Loucy (cell line): Measurements from ENCODE around the gene CENPF.
"Not testable (repeated sequence)": the region's sequence is repeated elsewhere in the genome, so short reads cannot be mapped to it uniquely, and the experiment has no call there.

ENCODE experiments used
- H2AFZ ChIP-seq: fragments of 200-600 bp; sonication (generic); 2 replicates; pipeline ENCODE4 v1.6.0; 2016; ENCODE audit warnings: antibody characterized with exemption, mild to moderate bottlenecking, low read length, moderate library complexity
- H3F3A ChIP-seq: fragments of 200-600 bp; 2 replicates; pipeline ENCODE4 v1.6.0; 2016; ENCODE audit warnings: antibody characterized with exemption, low read depth, mild to moderate bottlenecking
- H3K27me3 ChIP-seq: fragments of 200-600 bp; sonication (generic); 2 replicates; pipeline ENCODE4 v1.6.1; 2014; ENCODE audit warnings: low read length, mild to moderate bottlenecking; ENCODE audit not compliant: insufficient read depth, poor library complexity, severe bottlenecking
- H3K36me3 ChIP-seq: fragments of 200-600 bp; sonication (generic); 2 replicates; pipeline ENCODE4 v1.6.1; 2016; ENCODE audit warnings: low read length; ENCODE audit not compliant: insufficient read depth
- H3K4me1 ChIP-seq: fragments of 200-600 bp; sonication (generic); 2 replicates; pipeline ENCODE4 v1.5.1; 2014; ENCODE audit warnings: low read length, mild to moderate bottlenecking; ENCODE audit not compliant: insufficient read depth, poor library complexity, severe bottlenecking
- H3K4me2 ChIP-seq: fragments of 200-600 bp; sonication (generic); 2 replicates; pipeline ENCODE4 v1.6.0; 2014; ENCODE audit warnings: antibody characterized with exemption, low read length, low read depth, mild to moderate bottlenecking; ENCODE audit not compliant: poor library complexity, severe bottlenecking
- H3K4me3 ChIP-seq: fragments of 200-600 bp; sonication (generic); 2 replicates; pipeline ENCODE4 v1.5.1; 2014; ENCODE audit warnings: low read length, mild to moderate bottlenecking, mixed read lengths; ENCODE audit not compliant: poor library complexity, severe bottlenecking
- H3K79me2 ChIP-seq: fragments of 200-600 bp; sonication (generic); 2 replicates; pipeline ENCODE4 v1.6.1; 2014; ENCODE audit warnings: low read length; ENCODE audit not compliant: insufficient read depth
- H3K9ac ChIP-seq: fragments of 200-600 bp; sonication (generic); 2 replicates; pipeline ENCODE4 v1.6.0; 2014; ENCODE audit warnings: mild to moderate bottlenecking, low read depth, low read length, moderate library complexity; ENCODE audit not compliant: poor library complexity, severe bottlenecking
- H3K9me2 ChIP-seq: fragments of 200-600 bp; sonication (generic); replicated peaks from 2 replicates; pipeline ENCODE4 v1.6.1; 2016; ENCODE audit warnings: low read depth, low read length, mixed read lengths
- H3K9me3 ChIP-seq: fragments of 200-600 bp; sonication (generic); 2 replicates; pipeline ENCODE4 v1.6.1; 2014; ENCODE audit warnings: mild to moderate bottlenecking, antibody characterized with exemption, low read length, low read depth; ENCODE audit not compliant: insufficient read depth
- H4K20me1 ChIP-seq: fragments of 200-600 bp; sonication (generic); 2 replicates; pipeline ENCODE4 v1.6.0; 2014; ENCODE audit warnings: antibody characterized with exemption, low read length, mild to moderate bottlenecking; ENCODE audit not compliant: insufficient read depth, poor library complexity, severe bottlenecking
- EZH2phosphoT487 ChIP-seq: fragments of 200-600 bp; IDR thresholded peaks from 2 replicates; pipeline ENCODE4 v1.6.1; 2018; ENCODE audit warnings: antibody characterized with exemption, mild to moderate bottlenecking, moderate library complexity, borderline replicate concordance
- TF ChIP-seq, protein P1 (sequence below): fragments of 200-600 bp; sonication (generic); conservative IDR thresholded peaks from 2 replicates; pipeline ENCODE4 v1.5.1; 2014; ENCODE audit warnings: mild to moderate bottlenecking, antibody characterized with exemption, low read length

CENPF gene

DNA sequence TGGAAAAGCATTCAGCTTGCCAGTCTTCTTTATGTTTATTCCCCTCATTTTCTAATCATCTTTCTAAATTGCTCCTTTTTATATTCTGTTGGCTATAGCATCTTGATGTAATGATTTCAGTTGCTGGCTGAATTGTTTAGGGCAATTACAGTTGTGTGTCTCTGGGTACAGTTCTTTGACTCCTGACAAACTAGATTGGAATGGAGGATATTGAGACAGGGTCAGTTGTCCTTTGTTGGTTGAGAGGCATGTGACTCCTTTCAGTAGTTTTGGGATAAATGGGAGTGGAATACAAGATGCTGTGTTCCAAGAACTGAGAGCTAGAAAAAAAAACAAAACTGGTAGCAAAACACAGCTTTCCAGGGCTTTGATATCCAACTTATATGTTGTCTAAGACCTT, 1.5 kb downstream of the CENPF start:
- H3K9me3 ChIP-seq, result no peaks in the 10 kb centered on the region
- peaks cover 16% of the 10 kb centered on the region for H4K20me1 ChIP-seq
- no peak for TF ChIP-seq EZH2phosphoT487
- TF ChIP-seq, protein P1, sequence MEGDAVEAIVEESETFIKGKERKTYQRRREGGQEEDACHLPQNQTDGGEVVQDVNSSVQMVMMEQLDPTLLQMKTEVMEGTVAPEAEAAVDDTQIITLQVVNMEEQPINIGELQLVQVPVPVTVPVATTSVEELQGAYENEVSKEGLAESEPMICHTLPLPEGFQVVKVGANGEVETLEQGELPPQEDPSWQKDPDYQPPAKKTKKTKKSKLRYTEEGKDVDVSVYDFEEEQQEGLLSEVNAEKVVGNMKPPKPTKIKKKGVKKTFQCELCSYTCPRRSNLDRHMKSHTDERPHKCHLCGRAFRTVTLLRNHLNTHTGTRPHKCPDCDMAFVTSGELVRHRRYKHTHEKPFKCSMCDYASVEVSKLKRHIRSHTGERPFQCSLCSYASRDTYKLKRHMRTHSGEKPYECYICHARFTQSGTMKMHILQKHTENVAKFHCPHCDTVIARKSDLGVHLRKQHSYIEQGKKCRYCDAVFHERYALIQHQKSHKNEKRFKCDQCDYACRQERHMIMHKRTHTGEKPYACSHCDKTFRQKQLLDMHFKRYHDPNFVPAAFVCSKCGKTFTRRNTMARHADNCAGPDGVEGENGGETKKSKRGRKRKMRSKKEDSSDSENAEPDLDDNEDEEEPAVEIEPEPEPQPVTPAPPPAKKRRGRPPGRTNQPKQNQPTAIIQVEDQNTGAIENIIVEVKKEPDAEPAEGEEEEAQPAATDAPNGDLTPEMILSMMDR, result no peak
- H3F3A ChIP-seq, result no peaks in the 10 kb centered on the region; the same call in 1 of the 2 replicates
- H3K9ac ChIP-seq, result peak overlapping the region; percentile 99
- peaks cover 7% of the 10 kb centered on the region; the same call in 1 of the 2 replicates for H3K36me3 ChIP-seq
- no peaks in the 10 kb centered on the region for H3K9me2 ChIP-seq
- H3K4me1 ChIP-seq, result peaks cover 29% of the 10 kb centered on the region
- no peak overlapping the region for H2AFZ ChIP-seq
- peaks cover 7% of the 10 kb centered on the region for H3K27me3 ChIP-seq
- peak overlapping the region; percentile 93 for H3K4me3 ChIP-seq
- H3K79me2 ChIP-seq, result peaks cover 70% of the 10 kb centered on the region
- H3K4me2 ChIP-seq, result peak overlapping the region; percentile 96

DNA sequence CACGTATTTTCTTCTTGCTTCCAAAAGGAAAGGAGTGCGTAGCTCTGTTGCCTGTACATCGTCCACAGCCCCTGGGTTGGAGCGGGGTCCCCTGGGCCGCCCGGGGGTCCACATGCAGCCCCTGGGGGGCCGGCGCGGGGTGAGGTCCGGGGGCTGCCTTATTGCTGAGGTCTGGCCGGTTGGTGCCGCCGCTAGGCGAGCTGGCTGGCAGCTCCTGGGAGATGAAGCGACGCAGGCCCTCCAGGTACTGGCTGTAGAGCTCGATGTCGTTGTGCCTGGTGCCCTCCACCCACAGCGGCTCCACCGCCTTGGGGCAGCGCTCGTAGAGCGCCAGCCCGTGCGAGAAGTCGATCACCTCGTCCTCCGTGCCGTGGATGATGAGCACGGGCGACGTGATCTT, 2.5 kb downstream of the CENPF start:
- not testable (repeated sequence) for H2AFZ ChIP-seq, H3K36me3 ChIP-seq, H3K9me2 ChIP-seq, H3F3A ChIP-seq, H3K9me3 ChIP-seq, H3K27me3 ChIP-seq
- Histone ChIP-seq H3K9ac (peak overlapping the region; percentile 99), H3K4me2 (peak overlapping the region; percentile 96), H3K4me3 (peak overlapping the region; percentile 93), H3K4me1 (peaks cover 32% of the 10 kb centered on the region), H4K20me1 (peaks cover 20% of the 10 kb centered on the region), H3K79me2 (peaks cover 80% of the 10 kb centered on the region)

DNA sequence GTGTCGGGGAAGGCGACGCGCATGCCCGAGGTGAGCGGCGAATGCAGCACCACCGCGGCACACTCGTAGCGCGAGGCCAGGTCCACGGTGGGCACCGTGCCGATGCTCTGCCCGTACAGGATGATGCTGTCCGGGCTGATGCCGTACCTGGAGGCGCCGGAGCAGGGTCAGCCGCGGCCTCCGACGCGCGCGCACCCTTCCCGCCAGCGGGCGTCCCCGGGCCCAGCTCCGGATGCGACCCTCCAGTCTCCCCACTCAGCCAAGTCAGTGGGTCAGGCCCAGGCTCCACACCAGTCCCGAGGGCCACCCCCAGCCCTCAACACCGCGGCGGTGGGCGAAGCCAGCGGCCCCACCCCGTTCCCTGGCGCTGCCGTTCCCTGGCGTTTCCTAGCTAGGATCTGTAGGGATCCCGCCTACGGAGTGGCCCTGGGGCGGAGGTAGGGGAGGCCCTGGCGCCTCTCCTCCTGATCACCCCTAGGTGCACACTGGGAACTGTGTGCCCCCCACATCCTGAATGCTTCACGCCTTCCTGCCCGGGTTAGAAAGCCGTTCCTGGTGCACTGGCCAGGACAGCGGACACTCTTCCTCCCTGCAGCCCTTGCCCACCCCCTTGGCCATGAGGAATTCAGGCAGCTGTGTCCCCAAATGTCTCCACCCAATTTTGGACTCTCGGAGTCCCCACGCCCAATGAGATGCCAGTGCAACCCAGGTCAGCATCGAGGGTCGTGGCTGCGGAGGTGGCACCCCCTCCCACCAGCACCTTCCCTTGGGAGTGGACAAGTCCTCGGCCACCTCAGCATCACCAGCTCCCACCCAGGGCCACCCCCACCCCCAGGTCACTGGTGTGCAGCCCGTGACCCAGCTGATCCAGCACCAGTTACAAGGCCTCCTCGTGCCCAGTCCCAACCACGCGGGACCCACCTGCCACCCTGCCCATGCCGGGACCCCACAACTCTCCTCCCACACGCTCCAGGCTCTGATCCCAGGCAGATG, 3.2 kb downstream of the CENPF start:
- peaks cover 87% of the 10 kb centered on the region for H3K79me2 ChIP-seq

DNA sequence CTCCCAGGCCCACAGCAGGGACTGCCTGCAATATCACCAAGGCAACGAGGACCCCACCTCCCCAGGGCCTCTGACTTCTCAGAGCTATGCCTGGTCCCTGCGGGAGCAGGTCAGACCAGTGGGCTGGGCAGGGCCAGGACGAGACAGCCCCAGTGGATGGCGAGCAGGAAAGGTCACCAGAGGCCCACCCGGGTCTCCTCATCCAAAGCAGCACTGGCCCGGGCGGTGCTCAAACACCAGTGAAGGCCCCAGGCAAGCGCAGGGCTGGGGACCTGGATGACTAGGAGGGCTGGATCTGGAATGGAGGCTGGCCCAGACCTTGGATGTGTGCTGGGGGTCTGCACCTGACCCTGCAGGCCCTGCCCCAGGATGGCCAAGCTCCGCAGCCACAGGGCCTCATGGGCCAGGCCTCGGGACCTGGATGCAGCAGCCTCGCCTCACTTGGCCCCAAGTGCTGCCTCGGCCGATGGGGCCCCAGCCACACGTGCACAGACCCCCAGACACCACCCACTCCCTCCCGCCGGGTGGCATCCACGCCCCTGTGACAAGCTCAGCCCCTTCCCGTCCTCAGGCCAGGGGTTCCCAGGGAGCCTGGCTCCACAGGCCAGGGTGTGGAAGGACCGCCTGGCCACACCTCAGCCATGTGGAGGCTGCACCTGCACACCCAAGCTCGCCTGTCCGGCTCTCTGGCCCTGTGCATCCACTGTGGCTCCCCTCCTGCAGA, 4.7 kb downstream of the CENPF start:
- H3K4me2 ChIP-seq, H3K9me3 ChIP-seq, H2AFZ ChIP-seq, H3K9me2 ChIP-seq, H3K9ac ChIP-seq, H3K27me3 ChIP-seq, H3K36me3 ChIP-seq, H3F3A ChIP-seq: not testable (repeated sequence)
- Histone ChIP-seq H3K79me2 (peaks cover 97% of the 10 kb centered on the region), H3K4me3 (peak overlapping the region; percentile 29), H4K20me1 (peaks cover 20% of the 10 kb centered on the region), H3K4me1 (peaks cover 30% of the 10 kb centered on the region)

More for the DNA sequence above, 3.2 kb downstream of the CENPF start:
- not testable (repeated sequence) for H3K9ac ChIP-seq, H3K27me3 ChIP-seq, H3K9me3 ChIP-seq, H3K36me3 ChIP-seq, H3F3A ChIP-seq, H3K4me3 ChIP-seq, H2AFZ ChIP-seq, H3K9me2 ChIP-seq
- H3K4me2 ChIP-seq, result peak overlapping the region; percentile 96
- peaks cover 32% of the 10 kb centered on the region for H3K4me1 ChIP-seq
- H4K20me1 ChIP-seq, result peaks cover 20% of the 10 kb centered on the region

DNA sequence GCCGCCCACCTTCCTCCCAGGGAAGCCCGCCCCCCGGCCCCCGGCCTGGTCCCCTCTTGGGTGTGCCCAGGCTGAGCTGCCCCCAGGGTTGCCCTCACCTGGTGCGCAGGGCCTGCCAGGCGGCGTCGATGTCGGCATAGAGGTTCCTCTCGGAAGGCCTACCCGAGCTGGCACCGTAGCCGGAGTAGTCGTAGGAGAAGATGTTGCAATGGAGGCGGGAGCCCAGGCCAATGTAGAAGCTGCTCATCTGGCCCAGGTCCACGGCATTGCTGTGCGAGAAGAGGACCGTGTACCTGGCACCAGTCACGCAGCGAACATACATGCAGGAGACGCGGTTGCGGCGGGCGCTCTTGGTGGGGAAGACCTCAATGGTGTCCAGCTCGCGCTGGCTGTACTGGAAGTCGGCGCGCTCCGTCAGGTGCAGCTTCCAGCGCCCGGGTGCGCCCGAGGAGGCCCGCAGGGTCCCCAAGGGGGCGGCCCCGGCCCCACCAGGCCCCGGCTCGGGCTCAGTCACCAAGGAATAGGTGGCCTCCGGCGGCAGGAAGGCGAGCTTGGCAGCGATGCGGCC, 5.3 kb downstream of the CENPF start:
- not testable (repeated sequence) for H3K9me3 ChIP-seq, H3K4me3 ChIP-seq, H3F3A ChIP-seq, H3K9me2 ChIP-seq, H2AFZ ChIP-seq, H3K27me3 ChIP-seq, H3K4me2 ChIP-seq, H3K9ac ChIP-seq
- H4K20me1 ChIP-seq, result peaks cover 26% of the 10 kb centered on the region
- peaks cover 12% of the 10 kb centered on the region; the same call in 1 of the 2 replicates for H3K36me3 ChIP-seq
- H3K79me2 ChIP-seq, result peaks cover 100% of the 10 kb centered on the region
- H3K4me1 ChIP-seq, result peaks cover 35% of the 10 kb centered on the region

DNA sequence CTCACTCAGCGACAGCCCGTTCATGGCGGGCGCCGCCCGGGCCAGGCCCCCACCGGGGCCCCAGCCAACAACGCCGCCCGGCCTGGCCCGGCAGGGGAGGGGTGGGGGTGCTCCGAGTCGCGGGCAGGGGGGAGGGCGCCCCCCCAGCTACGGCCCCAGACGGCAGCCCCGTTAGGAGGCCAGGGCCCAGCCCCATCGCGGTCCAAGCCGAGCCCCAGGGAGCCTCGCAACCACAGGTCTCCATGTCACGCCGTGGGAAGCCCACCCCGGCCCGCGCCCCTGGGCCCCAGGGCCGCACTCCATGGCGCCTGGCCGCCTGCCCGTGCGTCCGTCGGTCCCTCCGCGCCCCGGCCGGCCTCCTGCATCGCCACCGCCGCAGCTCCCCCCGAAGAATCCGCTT, 5.8 kb downstream of the CENPF start:
- not testable (repeated sequence) for H3K27me3 ChIP-seq, H3K9me3 ChIP-seq, H3K9ac ChIP-seq, H3F3A ChIP-seq, H3K9me2 ChIP-seq, H2AFZ ChIP-seq
- Histone ChIP-seq H3K4me1 (peaks cover 39% of the 10 kb centered on the region), H3K79me2 (peaks cover 100% of the 10 kb centered on the region), H4K20me1 (peaks cover 30% of the 10 kb centered on the region), H3K4me2 (peak overlapping the region; percentile 11), H3K4me3 (peak overlapping the region; percentile 17), H3K36me3 (peaks cover 16% of the 10 kb centered on the region; the same call in 1 of the 2 replicates)
